HL-60 (cell line): ENCODE results near the gene UBE2Q2.

ENCODE experiments used
- CTCF ChIP-seq: IDR thresholded peaks from one replicate; pipeline ENCODE4 v1.5.1; 2011; ENCODE audit warnings: low read length, control low read depth, inconsistent platforms; ENCODE audit not compliant: insufficient read depth
- GABPA ChIP-seq: IDR thresholded peaks from 2 replicates; pipeline ENCODE4 v1.6.1; 2012; ENCODE audit warnings: low read depth
- REST ChIP-seq: IDR thresholded peaks from 2 replicates; pipeline ENCODE4 v1.6.1; 2012; ENCODE audit warnings: low read depth; ENCODE audit not compliant: insufficient replicate concordance

GRCh38 chr15:75814794-75815193 lies 28.5 kb upstream of the UBE2Q2 start:
- no peak for TF ChIP-seq CTCF
- TF ChIP-seq GABPA, result no peak
- TF ChIP-seq REST, result no peak
